Spinal cord (tissue), 10 donors: Measurements from ENCODE around the gene ARHGAP26. TPM values are rescaled to one million over a fixed set of nuclear protein-coding genes. Genes with fewer than 3 reads are reported as not detected.

Experiments used
- DNase-seq, 6 donors: peaks; one replicate each; pipeline versions ENCODE4 v3.0.0 to v3.0.0-alpha.2; 2013 to 2015; ENCODE audit warnings: low spot score in 6 of 6, low read depth in 4 of 6
- H3K27ac ChIP-seq: one replicate; pipeline ENCODE4 v1.5.1; 2013; ENCODE audit warnings: low read depth, low read length, control low read depth
- H3K27me3 ChIP-seq: one replicate; pipeline ENCODE4 v1.6.1; 2013; ENCODE audit warnings: low read length; ENCODE audit not compliant: control insufficient read depth, insufficient read depth
- H3K36me3 ChIP-seq: one replicate; pipeline ENCODE4 v1.6.1; 2013; ENCODE audit warnings: low read length; ENCODE audit not compliant: control insufficient read depth, insufficient read depth
- H3K4me1 ChIP-seq: one replicate; pipeline ENCODE4 v1.6.1; 2013; ENCODE audit warnings: low read length; ENCODE audit not compliant: control insufficient read depth, insufficient read depth
- H3K4me3 ChIP-seq: one replicate; pipeline ENCODE4 v1.5.1; 2013; ENCODE audit warnings: low read depth, low read length, control low read depth
- H3K9me3 ChIP-seq: one replicate; pipeline ENCODE4 v1.6.1; 2013; ENCODE audit warnings: low read length; ENCODE audit not compliant: control insufficient read depth, insufficient read depth
- WGBS: methylation state at CpG from one replicate; pipeline ENCODE4 v1.1.5; 2013; ENCODE audit warnings: missing lambda C conversion rate; ENCODE audit not compliant: insufficient coverage; 5-methylcytosine and 5-hydroxymethylcytosine counted together
- polyA plus RNA-seq, 2 donors: library from polyadenylated mRNA; unstranded; fragments of 120-200 nt; gene quantifications; one replicate each; pipeline ENCODE4 v1.2.1, GENCODE V29; 2013; ENCODE audit not compliant: insufficient read length in 2 of 2
- total RNA-seq, 2 donors: library from RNA; depleted of rRNA in 1 of 2; stranded (reverse); fragments of 120-200 nt in 1 of 2; fragments of >200 nt in 1 of 2; gene quantifications; one replicate each; pipeline versions ENCODE4 v1.2.3 to v1.2.4, GENCODE V29; 2013 to 2014
- donor health status: healthy.

The ARHGAP26 gene
- total and polyA plus RNA-seq, 4 donors, result 21.9 to 39.7 (median 22.4) TPM

DNA sequence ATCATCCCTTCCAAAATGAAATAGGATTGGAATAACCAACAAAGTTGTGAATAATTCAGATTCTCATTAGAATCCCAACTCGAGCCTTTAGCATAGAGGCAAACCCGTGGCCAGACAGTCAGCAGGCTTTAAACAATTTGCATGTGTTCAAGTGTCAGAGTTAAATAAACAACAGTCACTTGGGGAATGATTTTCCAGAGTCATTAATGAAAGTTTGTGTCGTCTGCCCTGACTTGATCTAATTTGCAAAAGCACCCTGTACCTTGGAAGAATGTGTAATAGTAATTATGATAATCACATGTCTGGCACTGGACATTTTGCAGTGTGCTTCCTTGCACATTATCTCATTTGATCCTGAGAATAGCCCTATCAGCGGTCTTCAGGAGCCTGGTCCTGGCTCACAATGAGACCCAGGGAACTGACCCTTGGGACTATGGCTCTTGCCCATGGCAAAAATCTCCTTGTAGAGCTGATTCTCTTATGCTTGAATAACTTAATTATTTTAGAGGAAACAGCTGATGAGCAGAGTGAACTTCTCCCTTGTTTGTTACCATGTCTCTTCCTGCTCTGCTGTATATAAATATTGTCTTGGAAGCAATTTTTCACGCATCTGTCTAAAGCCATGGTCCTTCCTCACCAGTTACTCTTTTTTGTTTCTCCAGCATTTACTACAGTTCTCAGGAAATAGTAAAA is 360.6 kb downstream of the ARHGAP26 start:
- 60% methylated on average over 3 of the region's 5 CpGs for WGBS
- DNase-seq, result no peak
- H3K4me3 ChIP-seq, result no peak overlapping the region
- peaks cover 6% of the 10 kb centered on the region for H3K4me1 ChIP-seq
- no peaks in the 10 kb centered on the region for H3K27me3 ChIP-seq
- no peaks in the 10 kb centered on the region for H3K36me3 ChIP-seq
- no peaks in the 10 kb centered on the region for H3K9me3 ChIP-seq
- H3K27ac ChIP-seq, result no peak overlapping the region

DNA sequence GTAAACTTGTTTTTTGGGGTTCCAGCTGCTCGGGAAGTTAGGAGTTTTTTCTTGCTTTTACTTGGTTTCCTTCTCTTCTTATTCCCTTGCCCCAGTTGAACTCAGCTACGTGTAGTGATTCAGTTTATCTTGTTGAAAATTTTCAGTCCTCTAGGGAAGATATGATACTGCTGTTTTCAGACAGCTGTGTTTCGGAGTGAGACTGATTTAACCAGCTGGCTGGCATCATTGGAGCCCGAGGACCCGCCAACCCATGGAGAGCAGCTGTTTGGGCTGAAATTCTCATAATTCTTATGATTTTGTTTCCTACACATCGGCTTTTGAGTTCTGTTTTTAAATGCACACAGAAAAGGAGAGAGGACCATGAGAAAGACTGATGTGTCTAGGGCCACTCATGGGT is 361.8 kb downstream of the ARHGAP26 start:
- H3K9me3 ChIP-seq, result no peaks in the 10 kb centered on the region
- no peaks in the 10 kb centered on the region for H3K27me3 ChIP-seq
- H3K36me3 ChIP-seq, result no peaks in the 10 kb centered on the region
- peak in 1 of 6 donors; percentile 54 for DNase-seq
- H3K4me1 ChIP-seq, result peaks cover 14% of the 10 kb centered on the region
- WGBS, result 83% methylated on average over 1 of the region's 6 CpGs
- no peak overlapping the region for H3K4me3 ChIP-seq
- H3K27ac ChIP-seq, result no peak overlapping the region

DNA sequence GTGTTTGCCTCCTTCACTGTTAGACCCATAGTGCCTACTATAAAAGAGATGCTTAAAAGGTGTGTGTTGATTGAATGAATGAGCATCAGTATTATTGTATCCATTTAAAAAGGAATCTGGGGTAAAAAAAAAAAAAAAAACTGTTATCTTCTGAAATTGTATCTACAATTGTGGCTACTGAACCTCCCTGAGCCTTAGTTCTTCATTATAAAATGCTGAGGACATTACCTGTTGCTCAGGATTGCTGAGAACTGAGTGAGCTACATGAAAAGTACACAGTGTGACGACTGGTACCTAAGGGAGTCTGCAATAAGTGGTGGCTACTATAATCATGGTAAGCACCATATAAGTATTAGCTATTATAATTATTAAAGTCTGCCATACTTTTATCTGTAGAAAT is 362.6 kb downstream of the ARHGAP26 start:
- Histone ChIP-seq H3K9me3 (no peaks in the 10 kb centered on the region), H3K27me3 (no peaks in the 10 kb centered on the region), H3K27ac (no peak overlapping the region), H3K36me3 (no peaks in the 10 kb centered on the region), H3K4me3 (no peak overlapping the region), H3K4me1 (peaks cover 14% of the 10 kb centered on the region)
- WGBS, result no CpG with 5 or more reads among the region's 1 CpG
- DNase-seq, result no peak

DNA sequence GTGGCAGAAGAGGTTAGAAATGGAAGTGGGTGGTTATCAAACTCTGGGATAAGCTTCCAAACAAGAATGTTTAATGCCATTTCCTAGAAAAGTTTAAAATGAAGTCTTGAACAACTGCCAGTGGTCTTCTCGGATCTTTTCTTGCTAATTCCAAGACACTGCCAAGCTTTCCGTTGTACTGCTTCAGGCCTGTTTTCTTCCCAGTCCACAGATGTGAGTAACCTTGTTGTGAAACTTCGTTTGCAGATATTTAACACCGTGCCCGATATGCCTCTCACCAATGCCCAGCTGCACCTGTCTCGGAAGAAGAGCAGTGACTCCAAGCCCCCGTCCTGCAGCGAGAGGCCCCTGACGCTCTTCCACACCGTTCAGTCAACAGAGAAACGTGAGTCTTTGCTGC is 363.5 kb downstream of the ARHGAP26 start:
- Histone ChIP-seq H3K4me3 (no peak overlapping the region), H3K27ac (no peak overlapping the region), H3K27me3 (no peaks in the 10 kb centered on the region), H3K36me3 (no peaks in the 10 kb centered on the region), H3K4me1 (peaks cover 14% of the 10 kb centered on the region), H3K9me3 (no peaks in the 10 kb centered on the region)
- DNase-seq, result no peak
- 78% methylated on average over 10 of the region's 11 CpGs for WGBS

DNA sequence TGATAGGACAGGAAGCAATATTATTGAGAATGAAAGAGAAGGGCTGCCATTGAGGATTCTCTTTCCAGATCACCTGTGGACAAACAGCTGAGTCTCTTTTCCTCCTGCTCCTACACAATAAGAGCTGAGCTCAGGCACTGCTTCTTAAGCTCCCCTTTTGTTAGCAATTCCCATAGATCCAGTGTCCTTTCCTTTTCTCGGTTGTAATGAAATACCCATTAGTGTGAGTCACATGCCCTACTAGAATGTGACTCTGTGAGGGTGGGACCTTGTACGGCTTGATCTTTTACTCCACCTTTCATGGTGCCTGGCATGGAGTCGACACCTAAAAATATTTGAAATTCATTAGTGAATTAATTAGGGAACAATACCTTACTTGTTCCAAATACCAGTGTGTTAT is 364.1 kb downstream of the ARHGAP26 start:
- WGBS, result no CpG with 5 or more reads among the region's 3 CpGs
- Histone ChIP-seq H3K36me3 (no peaks in the 10 kb centered on the region), H3K4me3 (no peak overlapping the region), H3K9me3 (no peaks in the 10 kb centered on the region), H3K27ac (no peak overlapping the region), H3K4me1 (peaks cover 14% of the 10 kb centered on the region), H3K27me3 (no peaks in the 10 kb centered on the region)
- no peak for DNase-seq

DNA sequence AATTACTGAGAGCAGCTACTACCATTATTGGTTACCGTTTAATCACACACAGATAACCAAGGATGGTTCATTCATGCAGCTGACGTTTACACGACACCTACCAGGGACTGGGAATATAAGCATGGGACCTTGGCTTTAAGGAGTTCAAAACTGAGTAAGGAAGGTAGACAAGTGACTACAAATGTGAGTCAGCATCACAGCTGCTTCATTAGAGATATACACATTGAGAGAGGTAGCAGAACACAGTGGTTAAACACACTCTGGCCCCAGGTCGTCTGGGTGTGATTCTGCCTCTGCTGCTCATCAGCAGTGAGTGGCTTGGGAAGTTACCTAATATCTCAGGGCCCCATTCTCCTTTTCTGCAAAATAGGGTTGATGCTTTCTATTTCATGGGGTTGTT is 364.7 kb downstream of the ARHGAP26 start:
- Histone ChIP-seq H3K36me3 (no peaks in the 10 kb centered on the region), H3K4me3 (no peak overlapping the region), H3K4me1 (peaks cover 14% of the 10 kb centered on the region), H3K27me3 (no peaks in the 10 kb centered on the region), H3K27ac (no peak overlapping the region), H3K9me3 (no peaks in the 10 kb centered on the region)
- 93% methylated on average over 3 of the region's 4 CpGs for WGBS
- no peak for DNase-seq

DNA sequence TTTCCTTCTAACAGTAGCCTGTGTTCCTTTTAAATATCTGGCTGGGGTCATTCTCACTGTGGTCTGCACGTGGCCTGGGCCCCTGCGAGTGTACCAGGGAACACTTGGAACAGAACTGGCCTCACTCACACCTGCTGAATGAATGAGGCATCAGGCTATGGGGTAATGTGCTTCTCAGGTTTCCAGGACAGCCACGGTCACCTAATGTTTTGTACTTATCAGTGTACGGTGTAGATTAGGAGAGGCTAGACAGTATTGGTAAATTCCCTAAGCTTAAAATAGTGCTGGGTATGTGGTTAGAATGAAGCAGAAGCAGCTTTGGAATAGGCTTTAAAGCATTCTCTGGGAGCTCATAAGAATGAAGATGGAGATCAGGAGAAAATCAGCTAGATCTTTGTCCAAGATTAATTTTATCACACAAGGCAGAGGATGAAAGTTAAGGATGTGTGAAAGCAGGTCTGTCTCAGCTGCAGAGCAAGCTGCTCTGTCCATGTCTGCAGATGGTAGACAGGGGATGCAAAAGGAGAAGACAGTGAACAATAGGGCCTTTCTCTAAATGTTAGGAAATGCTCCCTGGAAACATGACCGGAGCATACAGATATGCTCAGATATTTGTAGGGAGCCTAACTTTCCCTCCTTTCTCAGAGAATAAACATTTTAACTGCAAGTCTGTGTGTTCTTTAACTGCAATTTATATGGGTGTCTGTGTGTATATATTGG is 365.8 kb downstream of the ARHGAP26 start:
- 68% methylated on average over 3 of the region's 5 CpGs for WGBS
- H3K27me3 ChIP-seq, result no peaks in the 10 kb centered on the region
- peak in 3 of 6 donors; percentile 31 to 56 (median 56) for DNase-seq
- no peak overlapping the region for H3K27ac ChIP-seq
- H3K36me3 ChIP-seq, result no peaks in the 10 kb centered on the region
- peaks cover 14% of the 10 kb centered on the region for H3K4me1 ChIP-seq
- no peaks in the 10 kb centered on the region for H3K9me3 ChIP-seq
- no peak overlapping the region for H3K4me3 ChIP-seq

DNA sequence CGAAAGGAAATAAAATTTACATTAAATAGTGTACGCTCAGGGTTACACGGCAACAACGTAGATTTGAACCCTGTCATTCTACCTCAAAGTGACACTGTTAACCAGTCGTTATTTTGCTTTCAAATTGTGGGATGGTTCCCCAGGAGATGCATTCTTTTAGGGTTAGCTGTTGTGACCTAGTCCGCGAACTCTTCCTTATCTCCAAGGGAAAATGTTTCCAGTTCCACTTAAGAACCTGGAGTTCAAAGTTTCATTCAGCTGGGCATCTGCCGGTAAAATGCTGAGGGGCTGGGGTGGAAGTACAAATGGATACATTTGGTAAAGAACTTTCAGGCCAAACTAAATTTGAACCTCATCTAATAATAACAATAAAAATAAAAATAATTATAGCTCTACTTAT is 368.7 kb downstream of the ARHGAP26 start:
- no peaks in the 10 kb centered on the region for H3K36me3 ChIP-seq
- no peaks in the 10 kb centered on the region for H3K9me3 ChIP-seq
- DNase-seq, result no peak
- peaks cover 15% of the 10 kb centered on the region for H3K4me1 ChIP-seq
- WGBS, result no CpG with 5 or more reads among the region's 8 CpGs
- no peaks in the 10 kb centered on the region for H3K27me3 ChIP-seq
- no peak overlapping the region for H3K27ac ChIP-seq
- no peak overlapping the region for H3K4me3 ChIP-seq

DNA sequence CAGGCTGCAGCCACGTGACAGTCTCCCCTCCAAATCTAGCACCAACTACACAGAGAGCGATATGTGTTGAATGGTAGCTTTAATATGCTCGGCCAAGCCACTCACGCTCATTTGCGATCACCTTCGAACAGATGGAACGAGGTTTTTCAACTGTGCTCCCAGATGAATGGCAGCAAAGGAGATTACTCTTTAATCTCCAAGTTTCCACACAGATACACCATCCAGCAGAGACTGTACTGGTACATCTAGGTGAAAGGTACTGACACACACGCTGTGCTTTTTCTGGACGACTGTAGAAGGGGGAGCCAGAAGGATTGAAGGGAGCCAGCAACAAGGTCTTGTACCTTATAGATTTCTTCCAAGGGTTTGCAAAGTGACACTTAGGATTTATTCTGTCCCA is 369.4 kb downstream of the ARHGAP26 start:
- H3K4me3 ChIP-seq, result no peak overlapping the region
- WGBS, result 91% methylated on average over 4 of the region's 9 CpGs
- peaks cover 12% of the 10 kb centered on the region for H3K4me1 ChIP-seq
- H3K36me3 ChIP-seq, result no peaks in the 10 kb centered on the region
- H3K27me3 ChIP-seq, result no peaks in the 10 kb centered on the region
- no peak overlapping the region for H3K27ac ChIP-seq
- no peaks in the 10 kb centered on the region for H3K9me3 ChIP-seq
- DNase-seq, result no peak
